HL-60/S4 treated with phorbol 12-myristate 13-acetate at 8.2 ng/mL for 4 days and 3 days (cell line): ENCODE data around the gene GABRB3.

Experiments
- in situ Hi-C: fragments of 300-500 bp; cut with MboI; formaldehyde crosslinking; loops from 2 replicates; pipeline ENCODE4 v1.15.0; 2022; ENCODE audit warnings: low sequenced_read_pairs

GABRB3 gene

DNA sequence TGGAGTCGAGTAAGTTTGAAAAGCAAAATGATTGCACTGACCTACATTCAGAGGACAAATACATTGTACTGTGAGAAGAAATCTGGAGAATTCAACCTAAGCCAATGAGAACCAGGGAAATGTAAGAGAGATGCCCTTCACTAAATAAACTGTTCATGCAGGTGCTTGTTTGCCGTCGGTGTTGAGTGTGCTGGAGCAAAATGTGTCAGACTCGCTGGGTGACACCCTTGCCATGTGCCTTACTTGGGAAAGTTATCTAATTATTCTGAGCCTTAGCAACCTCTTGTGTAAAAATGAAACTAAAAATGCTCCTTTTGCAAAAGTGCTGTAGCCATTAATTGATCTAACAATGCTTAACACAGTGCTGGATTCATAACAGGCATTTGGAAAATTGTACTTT lies 140.4 kb downstream of the GABRB3 start:
- in situ Hi-C loops: no loop called here

DNA sequence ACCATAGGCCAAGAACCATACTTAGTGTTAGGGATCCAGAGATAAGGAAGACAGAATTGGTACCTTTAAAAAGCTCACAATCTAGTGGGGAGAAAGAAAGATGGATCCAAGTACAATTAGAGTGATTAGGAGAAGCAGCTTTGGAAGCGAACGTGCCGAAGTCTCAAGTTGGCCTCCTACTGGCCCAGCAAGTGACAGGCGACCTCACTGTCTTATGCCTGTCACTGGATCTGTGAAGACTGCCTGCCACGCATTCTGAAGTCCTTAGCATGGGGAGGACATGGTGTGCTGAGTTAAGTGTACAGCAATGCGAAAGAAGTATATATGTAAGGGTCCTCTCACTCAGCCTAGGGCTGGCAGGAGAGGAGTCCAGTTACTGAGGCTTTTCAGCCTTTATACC lies 141.0 kb downstream of the GABRB3 start:
- in situ Hi-C loops: no loop called here

DNA sequence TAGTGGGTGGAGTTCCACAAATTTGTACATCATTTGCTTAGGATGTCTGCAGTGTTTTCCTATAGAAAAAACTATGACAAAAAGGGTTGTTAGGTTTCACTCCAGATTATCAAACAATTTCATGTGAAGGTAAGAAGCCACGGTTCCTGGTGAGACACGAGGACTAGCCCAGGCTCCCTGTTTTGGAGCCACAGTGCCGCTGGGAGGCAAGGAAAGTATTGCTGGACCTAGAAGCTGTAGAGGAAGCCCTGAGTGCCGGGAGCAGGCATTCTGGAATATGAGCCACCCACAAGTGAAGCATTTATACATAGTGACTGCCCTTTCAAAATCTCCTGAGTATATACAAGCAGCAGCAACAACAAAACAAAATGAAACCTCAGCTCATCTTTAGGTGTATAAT lies 142.0 kb downstream of the GABRB3 start:
- in situ Hi-C loops: no loop called here

DNA sequence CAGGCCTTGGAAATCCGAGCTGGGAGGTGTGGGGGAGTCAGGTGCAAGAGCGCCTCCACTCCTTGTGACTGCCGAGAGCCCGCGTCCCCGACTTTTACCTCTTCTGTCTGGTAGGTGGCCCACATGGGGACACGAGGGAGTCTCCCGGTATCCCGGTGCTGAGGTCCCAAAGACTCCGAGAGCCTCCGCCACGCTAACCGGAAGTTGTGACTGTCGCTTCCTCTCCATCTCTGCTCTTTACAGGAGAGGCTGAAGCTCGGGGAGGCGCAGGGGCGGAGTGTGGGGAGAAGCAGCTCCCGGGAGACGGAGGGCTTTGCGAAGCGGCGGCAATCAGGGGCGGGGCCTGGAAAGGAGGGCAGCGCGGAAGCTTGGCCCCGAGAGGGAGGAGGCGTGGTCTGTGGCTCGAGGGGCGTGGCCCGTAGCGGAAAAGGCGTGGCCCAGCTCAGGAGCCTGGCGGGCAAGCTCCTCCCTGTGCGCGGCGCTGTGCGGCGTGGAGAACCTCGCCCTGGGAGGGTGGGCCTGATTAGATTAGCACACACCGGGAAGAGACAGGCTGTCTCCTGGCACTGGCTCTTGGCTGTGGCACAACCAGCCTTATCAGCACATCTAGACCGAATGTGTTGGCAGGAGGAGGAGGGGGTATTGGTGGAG lies 143.9 kb downstream of the GABRB3 start:
- in situ Hi-C loops: no loop called here

DNA sequence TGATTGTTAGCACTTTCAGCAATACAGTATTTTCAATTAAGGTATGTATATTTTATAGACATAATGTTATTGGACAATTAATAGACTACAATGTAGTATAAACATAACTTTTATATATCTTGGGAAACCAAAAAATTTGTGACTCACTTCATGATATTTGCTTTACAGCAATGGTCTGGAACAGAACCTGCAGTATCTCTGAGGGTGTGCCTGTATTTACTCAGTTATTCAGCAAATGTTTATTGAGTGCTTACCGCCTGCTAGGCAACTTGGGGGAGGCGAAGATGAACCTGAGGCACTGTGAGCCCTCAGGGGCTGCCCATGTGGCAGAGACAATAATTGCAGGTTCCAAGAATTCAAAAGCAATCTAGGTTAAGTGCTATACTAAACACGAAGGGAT lies 144.8 kb downstream of the GABRB3 start:
- in situ Hi-C loops: no loop called here

DNA sequence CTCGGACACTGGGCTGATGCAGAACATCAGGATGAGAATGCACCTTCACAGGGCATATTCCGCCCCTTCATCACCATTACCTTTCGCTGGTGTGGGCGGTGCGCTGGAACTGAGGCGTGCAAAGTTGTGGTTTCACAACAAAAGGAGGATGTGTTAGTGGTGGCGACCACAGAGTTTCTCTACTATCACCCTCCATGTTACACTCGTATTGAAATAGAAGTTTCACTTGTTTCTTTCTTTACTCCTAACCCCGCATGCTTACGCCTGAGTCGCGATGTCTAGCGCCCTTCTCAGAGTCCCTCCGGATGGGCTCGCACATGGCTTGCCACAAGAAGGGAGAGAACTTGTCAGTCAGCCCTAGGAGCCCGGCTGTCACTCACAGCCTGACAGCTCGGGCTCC lies 148.7 kb downstream of the GABRB3 start:
- in situ Hi-C loops: no loop called here

DNA sequence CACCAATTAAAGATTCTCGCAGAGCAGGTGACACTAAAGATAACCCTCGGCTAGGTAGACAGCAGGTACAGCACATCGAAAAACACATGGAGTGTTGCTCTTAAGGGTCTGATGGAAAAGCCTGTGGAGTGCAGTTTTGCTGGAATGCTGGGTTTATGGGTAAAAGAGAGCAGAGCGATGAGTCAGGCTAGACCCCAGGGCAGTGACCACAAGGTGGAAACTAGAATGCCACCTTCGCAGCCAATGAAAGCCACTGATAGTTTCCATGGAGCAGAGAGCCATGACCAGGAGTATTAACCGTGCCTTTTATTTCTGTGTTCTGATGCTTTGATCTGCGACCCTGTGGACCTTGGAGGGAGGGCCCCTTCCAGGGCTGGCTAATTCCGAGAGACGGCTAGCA lies 149.8 kb downstream of the GABRB3 start:
- in situ Hi-C loops: no loop called here

DNA sequence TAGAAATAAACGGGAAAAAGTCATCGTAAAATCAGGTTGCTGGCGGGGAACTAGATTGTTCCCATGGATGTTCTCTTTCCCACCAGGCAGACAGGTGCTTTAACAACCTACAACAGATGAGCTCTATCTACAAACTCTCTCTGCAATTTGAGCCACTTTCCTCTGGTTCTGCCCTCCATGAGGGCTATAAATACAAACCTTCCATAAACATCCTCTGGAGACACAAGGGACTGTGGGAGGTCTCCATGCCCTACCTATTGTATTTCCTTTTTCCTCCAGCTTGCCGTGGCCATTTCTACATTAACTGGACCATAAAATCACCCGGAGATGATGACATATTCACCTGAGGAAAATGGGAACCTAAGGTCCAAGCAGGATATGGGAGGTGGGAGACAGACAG lies 151.1 kb downstream of the GABRB3 start:
- in situ Hi-C loops: no loop called here

DNA sequence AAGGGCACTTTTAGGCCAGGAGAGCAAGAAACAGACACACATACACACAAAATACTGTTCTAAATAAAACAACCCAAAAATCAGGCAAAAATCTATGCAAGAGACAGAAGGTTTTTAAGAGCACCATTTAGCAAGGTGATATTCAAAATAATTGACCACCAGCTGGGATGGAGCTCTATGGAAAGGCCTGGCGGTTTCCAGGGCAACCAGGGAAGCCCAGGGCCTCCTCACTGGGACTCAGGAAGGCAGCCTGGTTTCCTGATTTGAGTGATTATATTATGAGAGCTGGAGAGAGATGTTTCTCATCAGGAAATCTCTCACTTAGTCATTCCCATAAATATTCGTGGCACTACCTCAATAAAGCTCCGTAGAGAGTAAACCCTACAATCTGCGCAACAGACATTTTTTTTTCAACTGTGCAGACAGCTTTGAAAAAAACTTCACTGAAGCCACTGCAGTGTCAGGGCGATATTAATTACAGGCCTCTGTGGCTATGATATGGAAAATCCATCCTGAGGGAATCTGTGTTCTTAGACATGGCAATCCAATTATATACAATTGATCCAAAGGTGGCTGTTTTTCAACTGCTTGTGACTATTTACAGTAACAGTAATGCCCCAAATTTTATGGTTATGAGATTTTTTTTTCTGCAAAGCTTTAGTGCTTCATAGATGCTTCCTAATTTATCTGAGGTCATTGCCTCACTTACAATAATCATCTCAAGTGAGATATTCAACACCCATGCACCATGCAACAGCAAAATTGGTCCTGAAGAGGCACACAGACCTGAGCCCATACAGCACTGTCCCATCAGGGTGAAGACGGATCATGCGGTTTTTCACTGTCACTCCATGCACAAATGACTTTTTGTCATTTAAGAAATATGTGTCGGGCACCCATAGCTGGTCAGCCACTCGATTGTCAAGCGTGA lies 152.1 kb downstream of the GABRB3 start:
- in situ Hi-C loops: no loop called here

DNA sequence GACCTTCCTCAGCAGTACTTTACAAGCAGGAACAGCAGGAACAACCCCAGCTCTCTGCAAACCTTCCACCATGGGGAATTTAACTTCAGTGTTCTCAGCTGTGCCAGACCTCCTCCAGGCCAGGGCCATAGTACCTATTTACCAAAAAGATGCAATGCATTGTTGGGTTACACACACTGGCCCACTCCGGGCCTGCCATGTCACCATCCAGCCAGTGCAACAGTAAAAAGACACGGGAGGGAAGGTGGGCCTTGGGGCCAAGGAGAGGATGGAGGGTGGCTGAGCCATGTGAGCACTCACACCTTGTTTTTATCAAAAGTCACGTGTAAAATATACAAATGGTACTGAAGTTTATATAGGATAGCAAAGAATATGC lies 157.0 kb downstream of the GABRB3 start:
- in situ Hi-C loops: no loop called here

DNA sequence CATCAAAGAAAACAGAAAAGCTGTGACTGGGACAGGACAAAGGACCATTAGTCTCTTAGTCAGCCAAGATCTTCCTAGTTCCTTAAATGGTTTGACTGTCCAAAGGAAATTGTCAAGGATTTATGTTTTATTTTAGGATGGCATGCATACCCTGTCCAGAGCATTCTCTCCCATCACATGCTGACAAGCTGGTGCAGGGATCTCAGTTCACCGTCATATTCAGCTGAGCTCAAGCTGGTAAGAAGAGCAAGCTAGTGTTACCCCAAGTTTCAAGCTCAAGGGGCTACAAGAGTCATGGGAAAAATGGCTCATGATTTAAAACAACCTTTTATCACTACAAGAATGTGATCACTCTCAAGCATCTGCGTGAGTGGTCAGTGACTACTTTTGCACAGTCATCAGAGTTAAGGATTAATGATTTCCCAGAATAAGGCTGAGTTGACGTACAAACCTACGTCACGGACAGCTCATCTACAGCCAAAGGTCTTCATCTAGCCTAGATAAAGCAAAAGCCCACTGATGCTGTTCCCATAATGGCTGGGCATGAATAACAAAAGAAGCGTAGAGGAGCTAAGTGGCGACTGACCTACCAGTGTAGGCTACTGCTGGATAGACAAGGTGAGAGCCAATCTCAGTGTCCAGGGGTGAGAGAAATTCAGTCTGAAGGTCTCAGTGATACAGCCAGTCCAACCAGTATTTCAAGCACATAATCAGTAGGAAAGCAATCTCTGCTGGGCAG lies 157.5 kb downstream of the GABRB3 start:
- in situ Hi-C loops: no loop called here

DNA sequence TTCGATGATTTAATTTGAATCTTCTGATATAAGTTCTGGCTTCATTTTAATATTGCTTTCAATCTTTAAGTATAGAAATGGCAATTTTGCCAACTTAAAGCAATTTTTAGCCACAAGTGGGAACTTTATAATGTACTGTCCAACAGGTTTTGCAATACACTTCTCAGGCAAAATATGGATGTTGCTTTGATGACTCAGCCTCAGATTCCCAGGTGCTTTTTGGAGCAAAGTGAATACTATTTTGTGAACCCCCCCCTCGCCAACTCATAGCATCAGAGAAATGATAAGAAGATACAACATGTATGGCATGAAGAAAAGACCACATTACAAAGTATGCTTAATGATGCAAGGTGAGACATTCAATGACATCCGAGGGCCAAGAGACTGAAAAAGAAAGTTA lies 158.1 kb downstream of the GABRB3 start:
- in situ Hi-C loops: no loop called here

DNA sequence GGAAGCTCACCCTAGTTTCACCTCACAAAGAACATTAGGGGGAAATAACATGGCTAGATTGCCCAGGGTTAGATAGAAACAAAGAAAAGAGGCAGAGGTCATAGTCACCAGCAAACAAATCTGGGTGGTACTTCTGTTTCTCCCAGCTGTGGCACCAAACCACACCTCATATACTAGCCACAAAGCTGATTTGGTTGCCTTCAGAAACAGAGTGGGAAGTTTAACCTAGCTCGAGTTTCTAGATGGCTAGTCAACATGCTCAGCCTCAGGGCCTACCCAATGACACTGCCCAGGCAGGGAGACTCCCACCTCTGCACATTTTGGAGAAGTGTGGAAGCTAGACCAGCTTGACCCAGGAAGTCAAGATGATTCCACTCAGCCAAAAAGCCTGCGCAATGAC lies 174.2 kb downstream of the GABRB3 start:
- in situ Hi-C loops: no loop called here

DNA sequence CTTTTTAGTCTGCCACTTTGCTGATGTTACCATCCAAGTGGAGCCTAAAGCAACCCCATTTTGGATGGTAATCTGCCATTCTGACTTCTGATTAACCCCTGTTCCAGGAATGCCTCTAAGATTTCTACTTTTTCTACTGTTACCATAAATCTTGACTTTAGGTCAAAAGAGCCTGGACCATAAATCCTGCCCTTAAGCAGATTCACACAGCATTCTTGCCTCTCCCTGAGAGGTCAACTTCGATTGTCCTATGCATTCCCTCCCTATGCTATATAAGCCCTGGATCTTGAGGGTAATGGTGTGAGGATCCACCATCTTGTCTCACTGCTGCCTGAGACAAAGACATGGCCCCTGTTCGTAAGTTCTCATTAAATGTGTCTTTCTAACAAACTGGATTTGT lies 177.3 kb downstream of the GABRB3 start:
- in situ Hi-C loops: no loop called here

DNA sequence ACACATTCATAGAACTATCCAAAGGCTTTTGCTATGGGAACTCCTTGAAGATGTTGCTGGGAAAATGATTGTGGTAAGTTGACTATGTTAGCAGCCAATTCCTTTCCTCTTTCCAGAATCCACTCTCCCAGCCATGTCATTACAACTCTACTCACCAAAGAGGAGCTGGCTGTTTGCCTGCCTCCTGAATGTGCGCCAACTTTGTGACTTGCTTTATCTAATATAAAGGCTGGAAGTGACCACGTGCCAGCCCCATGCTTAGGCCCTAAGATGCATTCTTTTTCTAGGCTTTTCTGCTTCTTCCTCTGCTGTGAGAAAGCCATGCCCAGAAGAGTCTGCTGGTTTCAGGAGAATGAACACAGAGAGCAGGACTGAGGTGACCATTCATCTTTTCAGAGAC lies 182.2 kb downstream of the GABRB3 start:
- in situ Hi-C loops: no loop called here

DNA sequence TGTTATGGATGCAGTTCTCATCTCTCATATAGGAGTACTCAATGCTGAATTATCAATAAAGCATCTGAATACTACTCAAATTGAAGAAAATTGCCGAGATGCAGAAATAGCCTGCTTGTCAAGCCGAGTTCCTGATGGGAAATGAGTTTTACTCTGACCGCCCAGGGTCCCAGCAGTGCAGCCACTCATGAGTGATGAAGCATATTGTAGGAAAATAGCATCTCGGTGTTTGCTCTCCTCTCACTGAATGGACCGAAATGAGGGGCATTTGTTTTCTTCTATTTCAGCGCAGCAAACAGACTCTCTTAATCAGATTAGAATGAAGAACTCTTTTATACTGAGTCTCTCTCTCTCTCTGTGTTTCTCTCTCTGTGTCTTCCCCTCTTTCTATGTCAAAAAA lies 190.0 kb downstream of the GABRB3 start:
- in situ Hi-C loops: no loop called here

DNA sequence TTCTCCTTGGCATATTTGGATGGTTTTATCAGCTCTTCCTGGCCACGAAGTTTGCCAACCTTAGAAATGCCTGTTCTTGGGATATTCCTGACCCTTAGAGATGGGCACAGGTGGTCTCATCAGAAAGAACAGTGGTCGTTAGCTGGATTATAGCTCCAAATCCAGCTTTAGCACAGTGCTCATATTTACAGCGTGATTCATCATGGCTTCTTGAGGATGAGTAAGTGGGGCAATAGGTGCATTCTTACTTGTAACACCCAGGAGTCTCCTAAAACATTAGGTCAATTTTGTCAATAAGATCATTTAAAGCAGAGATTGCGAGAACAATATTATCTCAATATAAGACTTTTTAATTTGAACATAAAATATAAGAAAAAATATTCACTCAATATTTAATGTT lies 191.9 kb downstream of the GABRB3 start:
- in situ Hi-C loops: no loop called here

DNA sequence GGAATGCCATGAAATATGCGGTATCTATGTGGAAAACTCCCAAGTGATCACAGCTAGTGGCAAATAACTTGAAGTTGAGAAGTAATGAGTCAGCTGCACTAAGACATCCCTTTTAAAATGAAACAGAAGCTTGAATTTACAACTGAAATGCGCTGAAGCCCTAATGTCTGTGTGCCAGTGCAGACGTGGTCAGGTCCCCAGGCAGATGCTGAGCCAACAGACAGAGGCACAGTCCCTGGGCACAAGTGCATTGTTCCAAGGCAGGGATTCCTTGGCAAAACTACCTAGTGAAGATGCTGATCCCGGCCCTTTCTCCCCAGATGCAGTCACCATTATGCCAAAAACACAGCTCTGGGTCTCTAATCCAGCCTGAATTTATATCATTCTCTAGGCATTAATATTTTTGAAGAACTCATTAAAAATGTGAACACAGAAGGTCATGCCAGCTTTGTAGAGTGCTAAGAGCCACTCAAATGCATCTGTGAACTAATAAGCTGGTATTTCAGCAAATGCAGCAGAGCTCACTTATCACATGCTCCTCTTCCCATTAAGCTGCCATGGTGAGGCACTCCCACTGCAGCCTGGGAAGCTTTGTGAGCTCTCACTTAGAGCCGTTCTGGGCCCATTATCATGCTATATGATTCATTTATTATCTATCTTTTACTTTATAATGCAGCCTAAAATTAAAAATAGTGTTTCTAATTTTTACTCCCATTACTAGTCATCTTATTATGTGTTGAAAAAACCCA lies 200.1 kb downstream of the GABRB3 start:
- in situ Hi-C loops: no loop called here

DNA sequence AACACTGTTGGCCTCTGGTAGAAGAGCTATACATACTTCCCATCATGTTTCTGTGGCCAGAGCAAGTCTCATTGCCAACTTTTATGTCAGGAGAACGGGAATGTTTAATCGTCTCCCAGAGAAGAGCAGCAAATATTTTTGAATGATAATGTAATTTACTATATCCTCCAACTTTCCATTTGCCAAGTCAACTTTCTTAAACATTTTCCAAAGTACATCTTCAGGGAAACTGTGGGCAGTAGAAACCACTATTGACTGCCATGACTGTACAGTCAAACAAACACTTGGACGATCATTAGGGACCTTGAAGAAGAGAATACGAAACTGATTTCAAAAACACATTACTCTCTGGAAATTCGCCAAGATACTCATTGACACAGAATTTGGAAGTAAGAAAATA lies 201.5 kb downstream of the GABRB3 start:
- in situ Hi-C loops: no loop called here

DNA sequence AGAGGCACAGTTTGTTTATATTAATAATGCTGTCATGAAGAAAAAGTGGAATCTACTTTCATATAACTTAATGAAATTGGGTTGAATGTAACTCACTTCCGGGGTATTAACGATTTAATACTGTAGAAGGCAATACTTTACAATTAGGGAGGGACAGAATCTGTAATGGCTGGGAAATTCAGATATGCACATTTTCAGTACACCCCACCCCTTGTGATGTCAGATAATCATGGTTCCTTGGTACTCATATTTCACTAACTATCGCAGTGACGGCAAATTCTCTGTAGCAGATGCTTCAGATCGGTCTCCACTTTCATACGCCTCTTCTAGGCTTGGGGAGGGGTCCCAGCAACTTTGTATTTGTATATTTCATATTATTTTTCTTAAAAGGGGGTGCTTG lies 207.3 kb downstream of the GABRB3 start:
- in situ Hi-C loops: no loop called here

DNA sequence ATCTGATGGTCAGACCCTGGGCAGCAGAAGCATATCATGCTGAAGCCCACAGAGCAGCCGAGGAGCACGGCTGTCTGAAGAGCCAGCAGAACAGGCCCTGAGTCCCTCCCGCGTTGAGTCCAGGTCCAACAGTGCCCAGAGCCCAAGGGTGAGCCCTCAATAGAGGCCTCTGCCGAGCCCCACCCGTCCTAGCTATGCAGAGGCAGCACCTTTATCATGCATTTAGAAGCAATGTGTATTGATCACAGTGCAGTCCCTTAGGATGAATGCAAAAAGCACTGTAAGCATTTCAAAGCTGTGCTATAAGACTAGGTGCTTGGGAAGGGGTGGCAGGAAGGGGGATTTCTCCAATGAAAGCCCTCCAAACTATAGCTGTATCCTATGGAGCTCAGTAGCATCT lies 208.5 kb downstream of the GABRB3 start:
- in situ Hi-C loops: no loop called here
